Lower leg skin (tissue), 3 donors: ENCODE measurements around the gene CSNK1D.

Source experiments
- CTCF ChIP-seq, 3 donors: fragments of 450-650 bp; IDR thresholded peaks; one replicate each; pipeline ENCODE4 v1.5.1; 2016; ENCODE audit warnings: antibody characterized with exemption in 3 of 3, mild to moderate bottlenecking in 3 of 3, moderate library complexity in 2 of 3
- POLR2A ChIP-seq, 2 donors: fragments of 450-650 bp; IDR thresholded peaks; one replicate each; pipeline ENCODE4 v1.6.1; 2016 to 2017; ENCODE audit warnings: antibody characterized with exemption in 2 of 2, mild to moderate bottlenecking in 1 of 2, moderate library complexity in 1 of 2

GRCh38 chr17:82318169-82318498 is 44.6 kb upstream of the CSNK1D start:
- TF ChIP-seq CTCF (IDR thresholded peaks at IDR 0.05) (no peak), POLR2A (IDR thresholded peaks at IDR 0.05) (no peak)
